Progenitor cell of endocrine pancreas (in vitro differentiated cells): ENCODE results near the gene PRRT4. TPM values are rescaled to one million over a fixed set of nuclear protein-coding genes. Genes with fewer than 3 reads are reported as not detected.

ENCODE experiments used
- DNase-seq: peaks from one replicate; pipeline ENCODE4 v3.0.0; 2021; ENCODE audit warnings: low spot score; ENCODE audit not compliant: unreplicated experiment
- H3K27ac Mint-ChIP-seq: 2 replicates; pipeline ENCODE4 v1.8.0; 2021; ENCODE audit warnings: mild to moderate bottlenecking, moderate library complexity, mixed read lengths
- H3K27me3 Mint-ChIP-seq: 2 replicates; pipeline ENCODE4 v1.8.0; 2021; ENCODE audit warnings: mixed read lengths
- H3K36me3 Mint-ChIP-seq: 2 replicates; pipeline ENCODE4 v1.8.0; 2022; ENCODE audit warnings: mixed read lengths; ENCODE audit not compliant: insufficient read depth
- H3K4me1 Mint-ChIP-seq: 2 replicates; pipeline ENCODE4 v1.8.0; 2021; ENCODE audit warnings: low read depth, mixed read lengths
- H3K4me3 Mint-ChIP-seq: 2 replicates; pipeline ENCODE4 v1.8.0; 2021; ENCODE audit warnings: low read depth, mild to moderate bottlenecking, moderate library complexity, mixed read lengths
- H3K9me3 Mint-ChIP-seq: 2 replicates; pipeline ENCODE4 v1.8.0; 2021; ENCODE audit warnings: low read depth, mixed read lengths
- total RNA-seq: library from RNA; stranded (reverse); gene quantifications from 2 replicates; pipeline ENCODE4 v1.2.1, GENCODE V29; 2021
- TF ChIP-seq, protein P1 (sequence below): fragments of 200-600 bp; sonication (generic); IDR thresholded peaks from one replicate; pipeline ENCODE4 v1.5.0; 2021; ENCODE audit warnings: antibody characterized with exemption, mild to moderate bottlenecking; ENCODE audit not compliant: unreplicated experiment

Gene PRRT4
- total RNA-seq, 1 donor from 2014 or later, result 0.86 TPM

DNA sequence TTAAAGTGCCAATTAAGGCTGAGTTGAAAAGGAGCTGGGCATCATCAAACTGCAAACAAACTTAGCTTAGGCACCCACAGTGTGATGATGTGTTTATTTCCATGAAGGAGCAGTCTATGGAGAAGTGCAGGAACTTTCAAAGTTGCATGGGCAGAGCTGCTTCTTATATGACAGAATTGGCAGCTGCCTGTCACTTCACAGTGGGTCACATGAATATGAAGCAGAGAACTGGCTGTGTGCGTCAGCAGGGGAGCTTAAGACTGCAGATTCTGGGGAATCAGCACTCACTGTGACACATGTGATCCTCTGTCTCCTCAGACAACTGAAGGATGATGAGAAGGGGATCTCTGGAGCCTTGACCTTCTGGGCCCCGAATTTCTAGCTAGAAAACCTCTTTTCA is 54.4 kb downstream of the PRRT4 start:
- no peaks in the 10 kb centered on the region for H3K9me3 Mint-ChIP-seq
- H3K4me3 Mint-ChIP-seq, result no peak overlapping the region
- TF ChIP-seq, protein P1, sequence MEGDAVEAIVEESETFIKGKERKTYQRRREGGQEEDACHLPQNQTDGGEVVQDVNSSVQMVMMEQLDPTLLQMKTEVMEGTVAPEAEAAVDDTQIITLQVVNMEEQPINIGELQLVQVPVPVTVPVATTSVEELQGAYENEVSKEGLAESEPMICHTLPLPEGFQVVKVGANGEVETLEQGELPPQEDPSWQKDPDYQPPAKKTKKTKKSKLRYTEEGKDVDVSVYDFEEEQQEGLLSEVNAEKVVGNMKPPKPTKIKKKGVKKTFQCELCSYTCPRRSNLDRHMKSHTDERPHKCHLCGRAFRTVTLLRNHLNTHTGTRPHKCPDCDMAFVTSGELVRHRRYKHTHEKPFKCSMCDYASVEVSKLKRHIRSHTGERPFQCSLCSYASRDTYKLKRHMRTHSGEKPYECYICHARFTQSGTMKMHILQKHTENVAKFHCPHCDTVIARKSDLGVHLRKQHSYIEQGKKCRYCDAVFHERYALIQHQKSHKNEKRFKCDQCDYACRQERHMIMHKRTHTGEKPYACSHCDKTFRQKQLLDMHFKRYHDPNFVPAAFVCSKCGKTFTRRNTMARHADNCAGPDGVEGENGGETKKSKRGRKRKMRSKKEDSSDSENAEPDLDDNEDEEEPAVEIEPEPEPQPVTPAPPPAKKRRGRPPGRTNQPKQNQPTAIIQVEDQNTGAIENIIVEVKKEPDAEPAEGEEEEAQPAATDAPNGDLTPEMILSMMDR, result no peak
- H3K36me3 Mint-ChIP-seq, result peaks cover 13% of the 10 kb centered on the region
- DNase-seq, result no peak
- H3K4me1 Mint-ChIP-seq, result no peaks in the 10 kb centered on the region
- H3K27ac Mint-ChIP-seq, result no peak overlapping the region
- H3K27me3 Mint-ChIP-seq, result no peaks in the 10 kb centered on the region

DNA sequence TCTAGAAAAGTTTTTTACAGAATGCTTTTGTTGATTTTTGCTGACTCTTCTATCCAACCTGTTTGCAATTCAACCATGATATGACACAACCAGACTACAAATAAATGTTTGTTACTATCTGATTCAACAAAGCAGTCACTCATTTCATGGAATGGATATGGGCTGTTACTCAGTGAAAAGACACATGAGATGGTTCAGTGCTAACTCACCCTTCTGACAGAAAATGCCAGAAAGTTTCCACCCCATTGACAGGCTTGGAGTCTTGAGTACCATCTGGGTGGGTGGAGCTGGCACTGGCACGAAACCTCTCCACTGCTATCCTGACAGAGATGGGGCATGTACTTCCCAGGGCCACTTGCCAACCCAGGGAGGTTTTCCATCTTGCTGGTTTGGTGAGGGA is 57.3 kb downstream of the PRRT4 start:
- Mint-ChIP-seq H3K27me3 (no peaks in the 10 kb centered on the region), H3K36me3 (peaks cover 6% of the 10 kb centered on the region), H3K4me1 (peaks cover 4% of the 10 kb centered on the region), H3K9me3 (no peaks in the 10 kb centered on the region), H3K27ac (no peak overlapping the region), H3K4me3 (no peak overlapping the region)
- TF ChIP-seq, protein P1, result no peak
- no peak for DNase-seq

DNA sequence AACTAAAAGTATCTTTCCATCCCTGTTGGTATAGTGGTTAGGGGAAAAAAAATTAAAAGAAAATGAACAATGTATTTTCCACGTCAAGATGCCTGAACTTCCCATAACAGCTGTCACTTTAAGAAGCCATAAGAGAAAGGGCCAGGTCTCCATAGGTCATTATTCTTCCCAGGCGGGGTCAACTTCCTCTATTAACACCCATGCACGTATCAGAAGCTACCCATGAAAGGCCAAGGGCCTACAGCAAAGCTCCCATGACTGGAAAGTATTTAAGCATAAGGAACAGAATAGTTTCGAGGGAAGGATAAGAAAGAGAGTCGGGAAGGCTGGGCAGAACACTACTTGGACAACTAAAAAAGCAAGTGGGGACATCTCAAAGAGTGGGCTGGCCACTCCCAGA is 57.8 kb downstream of the PRRT4 start:
- DNase-seq, result no peak
- TF ChIP-seq, protein P1, result no peak
- H3K4me3 Mint-ChIP-seq, result no peak overlapping the region
- H3K36me3 Mint-ChIP-seq, result peaks cover 3% of the 10 kb centered on the region
- H3K9me3 Mint-ChIP-seq, result no peaks in the 10 kb centered on the region
- no peaks in the 10 kb centered on the region for H3K27me3 Mint-ChIP-seq
- no peak overlapping the region for H3K27ac Mint-ChIP-seq
- peaks cover 9% of the 10 kb centered on the region for H3K4me1 Mint-ChIP-seq

DNA sequence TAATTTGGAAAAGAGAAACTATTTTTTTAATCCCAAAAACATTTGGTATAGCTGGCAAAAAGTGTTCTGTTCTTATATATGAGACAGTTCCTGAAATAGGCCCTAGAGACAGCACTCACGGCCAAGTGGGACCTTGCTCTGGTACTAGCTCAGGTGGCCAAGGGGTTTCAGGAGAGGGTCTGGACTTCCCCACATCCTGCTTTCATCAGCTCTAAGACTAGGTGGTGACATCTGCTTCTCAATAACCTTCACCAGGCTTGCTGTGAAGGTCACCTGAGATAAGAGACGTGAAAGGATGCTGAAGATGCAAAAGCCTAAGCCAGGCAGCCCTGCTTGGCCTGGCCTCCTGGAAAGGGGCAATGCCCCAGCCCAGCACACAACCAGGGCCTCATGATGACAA is 58.4 kb downstream of the PRRT4 start:
- Mint-ChIP-seq H3K9me3 (no peaks in the 10 kb centered on the region), H3K27ac (no peak overlapping the region), H3K27me3 (no peaks in the 10 kb centered on the region), H3K36me3 (peaks cover 3% of the 10 kb centered on the region), H3K4me3 (no peak overlapping the region), H3K4me1 (peaks cover 11% of the 10 kb centered on the region)
- TF ChIP-seq, protein P1, result no peak
- DNase-seq, result no peak

DNA sequence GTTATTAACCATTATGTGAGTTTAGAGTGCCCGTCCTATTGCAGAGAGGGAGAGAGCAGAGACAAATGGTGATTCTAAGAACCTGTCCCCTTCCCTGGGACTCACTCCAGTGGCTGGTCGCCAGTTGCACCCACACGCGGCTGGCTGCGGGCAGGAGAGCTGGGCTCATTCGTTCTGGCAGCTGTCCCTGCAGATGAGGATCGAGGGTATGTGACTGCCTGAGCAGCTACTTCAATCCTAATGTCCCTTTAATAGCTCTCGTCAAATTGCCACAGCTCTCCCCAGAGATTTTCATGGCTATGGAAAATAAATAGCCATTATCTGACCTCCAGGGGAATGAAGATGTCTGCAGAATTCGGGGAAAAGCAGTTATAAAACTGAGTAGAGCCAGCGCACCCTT is 59.4 kb downstream of the PRRT4 start:
- DNase-seq, result no peak
- Mint-ChIP-seq H3K27ac (no peak overlapping the region), H3K27me3 (no peaks in the 10 kb centered on the region), H3K4me3 (no peak overlapping the region), H3K4me1 (peaks cover 12% of the 10 kb centered on the region), H3K9me3 (no peaks in the 10 kb centered on the region), H3K36me3 (peaks cover 3% of the 10 kb centered on the region)
- TF ChIP-seq, protein P1, result no peak

Other genes starting within 250 kb of the PRRT4 start
- not detected in 2 replicates for gene LEP, start 120.4 kb downstream of the PRRT4 start, total RNA-seq
- gene RBM28, start 17.8 kb downstream of the PRRT4 start, total RNA-seq, result 51.0 and 56.7 TPM in 2 replicates
- 23.4 and 28.4 TPM in 2 replicates for gene IMPDH1, start 48.3 kb upstream of the PRRT4 start, total RNA-seq
- gene HILPDA, start 94.2 kb upstream of the PRRT4 start, total RNA-seq, result 36.8 TPM in 2 replicates
- 36.9 and 37.0 TPM in 2 replicates for gene METTL2B, start 115.1 kb upstream of the PRRT4 start, total RNA-seq